ENCODE data around the gene GSK3B.

The GSK3B gene

DNA sequence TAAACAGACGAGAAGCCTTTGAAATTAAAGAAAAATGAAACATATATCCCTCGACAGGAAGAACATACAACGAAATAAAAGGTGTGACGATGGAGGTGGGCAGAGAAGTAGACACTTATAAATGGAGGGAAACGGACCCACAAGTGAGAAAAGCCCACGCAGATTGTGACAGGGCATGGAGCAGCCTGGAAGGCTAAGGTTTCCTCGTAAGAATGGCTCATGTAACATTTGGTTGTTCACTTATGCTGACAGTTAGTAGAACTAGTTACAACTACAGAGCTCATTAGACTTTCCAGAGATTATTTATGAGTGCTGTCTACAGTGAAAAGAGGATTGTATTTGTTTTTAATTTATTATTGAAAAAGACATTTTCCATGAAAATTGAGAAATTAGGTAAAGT, 229.8 kb downstream of the GSK3B start:
- DNase-seq: no peak

DNA sequence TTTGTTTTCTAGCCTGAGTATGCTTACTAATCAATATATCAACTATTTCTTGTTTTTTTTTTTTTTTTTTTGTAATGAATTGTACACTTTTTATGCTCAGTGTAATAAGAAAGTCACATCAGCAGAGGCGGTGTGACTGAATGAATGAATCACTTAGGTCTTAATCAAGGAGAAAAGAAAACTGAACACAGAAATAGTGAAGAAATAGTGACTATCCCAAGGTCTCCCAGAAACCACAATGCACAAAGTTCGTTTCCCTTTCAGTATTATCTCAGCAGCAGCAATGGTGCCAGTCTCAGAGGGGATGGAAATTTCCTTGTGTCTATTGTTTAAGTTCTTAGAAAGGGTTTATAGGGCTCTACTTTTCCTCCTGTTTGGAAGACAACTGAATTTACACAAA, 231.6 kb downstream of the GSK3B start:
- no peak for DNase-seq

DNA sequence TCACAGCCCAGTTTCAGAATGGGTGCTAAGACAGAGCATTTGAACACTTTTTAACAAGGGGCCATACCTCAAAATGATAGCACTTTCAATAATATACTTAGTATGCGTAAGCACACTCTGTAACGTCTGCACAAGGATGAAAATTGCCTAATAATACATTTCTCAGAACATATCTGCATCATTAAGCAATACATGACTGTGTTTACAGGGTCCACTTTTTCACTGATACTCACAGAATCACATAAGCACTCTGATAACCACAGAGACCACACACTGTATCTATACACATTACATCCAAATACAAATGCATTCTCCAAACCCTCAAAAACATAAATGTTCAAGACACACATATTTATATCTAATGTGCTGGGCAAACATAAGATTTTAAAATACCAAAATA, 232.6 kb downstream of the GSK3B start:
- no peak for DNase-seq

DNA sequence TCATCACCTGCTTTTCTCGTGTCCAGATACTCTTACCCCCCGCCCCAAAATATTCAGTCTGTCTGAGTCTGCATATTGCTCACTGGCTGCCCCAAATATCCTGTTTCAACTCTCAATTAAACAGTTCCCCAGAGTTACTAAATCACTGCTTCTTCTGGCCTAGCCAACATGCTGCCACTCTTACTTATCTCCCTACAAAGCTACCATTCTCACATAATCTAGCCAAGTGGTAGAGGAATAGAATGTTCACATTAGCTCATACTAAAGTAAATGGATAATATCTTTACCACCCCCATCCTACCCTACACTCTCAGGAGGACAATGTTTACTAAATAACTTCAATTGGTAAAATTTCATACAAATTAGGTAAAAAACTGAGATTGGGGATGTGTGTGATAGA, 234.5 kb downstream of the GSK3B start:
- DNase-seq: no peak

DNA sequence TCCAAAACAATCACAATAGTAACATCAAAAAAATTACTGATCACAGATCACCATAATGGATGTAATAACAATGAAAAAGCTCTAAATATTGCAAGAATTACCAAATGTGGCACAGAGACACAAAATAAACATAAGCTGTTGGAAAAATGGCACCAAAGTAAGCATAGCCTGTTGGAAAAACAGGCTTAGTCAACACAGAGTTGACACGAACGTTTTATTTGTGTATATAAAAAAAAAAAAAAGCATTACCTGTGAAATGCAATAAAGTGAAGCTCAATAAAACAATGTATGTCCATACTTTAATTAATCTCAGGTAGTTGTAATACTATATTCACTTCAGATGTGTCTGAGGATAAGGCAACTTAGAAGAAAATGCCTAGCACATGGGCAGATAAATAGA, 235.3 kb downstream of the GSK3B start:
- DNase-seq: no peak

DNA sequence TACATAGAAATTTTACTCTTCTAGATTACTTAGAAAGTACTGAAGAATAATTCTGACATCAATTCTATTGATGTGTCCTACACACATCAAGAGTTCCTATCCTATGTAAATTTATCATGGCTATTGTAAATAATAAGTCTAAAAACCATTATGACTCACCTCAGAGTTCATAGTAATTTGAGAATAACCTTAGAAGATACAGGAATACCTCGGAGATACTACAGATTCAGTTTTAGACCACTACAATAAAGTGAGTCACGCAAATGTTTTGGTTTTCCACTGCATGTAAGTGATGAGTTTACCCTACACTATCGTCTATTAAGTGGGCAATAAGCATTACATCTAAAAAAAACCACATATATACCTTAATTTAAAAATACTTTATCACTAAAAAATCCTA, 237.6 kb downstream of the GSK3B start:
- DNase-seq: no peak

DNA sequence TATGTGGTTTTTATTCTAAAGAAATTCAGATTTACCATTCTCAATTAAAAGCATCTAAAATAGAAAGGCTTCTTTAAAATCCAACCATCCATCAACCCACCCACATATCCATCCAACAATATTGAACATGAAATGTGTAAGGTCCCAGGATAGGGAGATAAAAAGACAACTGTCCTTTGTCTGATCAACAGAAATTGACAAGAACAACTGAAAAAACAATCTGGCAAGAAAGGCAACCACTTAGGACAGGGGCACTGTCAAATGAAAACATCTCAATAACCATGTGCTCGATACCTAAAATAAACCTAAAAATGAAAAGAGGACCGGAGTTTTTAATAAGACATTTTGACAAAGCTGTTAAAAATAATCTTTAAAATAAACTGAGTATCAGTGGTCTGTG, 245.1 kb downstream of the GSK3B start:
- DNase-seq: no peak

DNA sequence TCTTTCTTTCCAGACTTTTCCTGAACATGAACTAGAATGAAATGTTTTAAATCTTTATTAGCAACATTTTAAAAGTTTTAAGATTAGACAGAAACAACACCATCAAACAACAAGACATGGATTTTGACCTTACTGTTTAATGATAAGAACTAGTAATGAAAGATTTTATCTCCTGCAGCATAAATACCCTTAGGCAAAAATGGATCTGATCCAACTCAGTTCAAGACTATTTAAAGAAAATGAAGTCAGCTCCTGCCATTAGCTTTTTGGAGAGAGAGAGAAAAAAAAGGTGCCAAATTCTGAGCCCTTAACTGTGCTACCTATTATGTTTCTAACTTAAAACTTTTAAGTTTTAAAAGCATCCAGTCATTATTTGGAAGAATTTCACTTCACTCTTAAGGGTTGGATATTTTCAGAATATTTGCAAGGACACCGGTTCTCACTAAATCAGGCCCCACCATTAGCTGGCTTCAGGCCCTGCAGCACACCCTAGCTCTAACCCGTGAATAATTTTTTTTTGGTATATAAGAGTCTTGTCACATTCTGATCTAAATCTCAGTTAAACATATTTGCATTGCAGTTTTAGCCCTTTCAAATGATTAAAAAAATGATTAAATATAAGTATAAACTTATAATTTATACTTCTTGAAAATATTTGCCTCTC, 252.3 kb downstream of the GSK3B start:
- DNase-seq: no peak

DNA sequence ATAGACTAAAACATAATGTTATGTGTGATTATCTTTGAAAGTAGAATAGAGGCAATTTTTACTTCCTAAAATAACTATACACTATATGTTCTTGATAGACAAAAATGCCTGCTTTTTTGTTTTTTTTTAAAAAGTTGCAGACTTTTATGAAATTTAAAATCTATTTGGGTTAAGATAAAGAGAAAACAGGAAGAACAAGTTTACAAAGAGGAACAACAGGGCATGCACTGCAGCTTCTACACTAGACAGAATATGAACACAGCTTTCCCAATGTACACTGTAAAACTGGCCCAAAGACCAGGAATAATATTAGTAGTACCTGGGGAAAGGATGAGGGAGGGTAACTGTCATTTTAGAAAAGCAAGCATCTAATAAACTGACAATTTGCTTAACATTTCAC, 258.7 kb downstream of the GSK3B start:
- no peak for DNase-seq

DNA sequence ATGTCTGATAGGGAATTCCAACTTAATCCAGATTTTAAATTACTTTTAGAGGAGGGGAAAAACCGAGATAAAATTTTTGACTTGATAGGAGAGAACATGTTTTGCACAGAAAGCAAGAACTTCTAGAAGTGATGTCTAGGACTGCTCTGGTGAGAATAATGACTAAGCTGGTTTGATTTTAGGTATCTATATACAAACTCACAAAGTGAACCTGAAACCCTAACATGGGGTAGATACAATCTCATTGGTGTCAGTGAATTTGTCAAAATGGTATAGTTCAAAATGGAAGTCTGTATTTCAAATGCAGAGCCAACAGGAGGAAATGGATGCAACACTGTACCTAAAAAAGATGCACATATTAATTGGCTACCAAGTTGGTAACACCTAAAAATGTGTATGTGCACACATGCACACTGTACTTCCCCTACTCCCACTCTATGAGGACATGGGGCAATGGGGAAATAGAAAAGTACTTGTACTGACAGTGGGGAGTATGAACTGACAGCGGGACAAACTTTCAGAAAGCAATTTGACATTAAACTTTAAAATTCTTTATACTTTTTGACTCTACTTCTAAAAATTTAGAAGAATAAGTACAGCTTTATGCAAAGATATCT, 259.4 kb downstream of the GSK3B start:
- DNase-seq: no peak

DNA sequence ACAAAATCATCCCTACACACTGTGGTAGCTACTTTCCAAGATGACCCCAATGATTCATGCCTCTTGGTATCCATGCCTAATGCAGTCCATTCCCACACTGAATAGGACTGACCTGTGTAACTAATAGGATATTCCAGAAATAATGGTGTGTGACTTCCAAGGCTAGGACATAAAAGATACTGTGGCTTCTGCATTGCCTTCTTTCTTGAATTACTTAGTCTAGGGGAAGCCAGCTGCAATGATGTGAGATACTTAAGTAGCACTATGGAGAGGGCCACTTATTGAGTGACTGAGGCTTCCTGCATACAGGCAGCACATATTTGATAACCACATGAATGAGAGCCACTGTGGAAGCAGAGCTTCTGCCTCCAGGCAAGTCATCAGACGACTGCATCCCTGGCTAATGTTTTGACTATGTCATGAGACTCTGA, 262.3 kb downstream of the GSK3B start:
- no peak for DNase-seq

DNA sequence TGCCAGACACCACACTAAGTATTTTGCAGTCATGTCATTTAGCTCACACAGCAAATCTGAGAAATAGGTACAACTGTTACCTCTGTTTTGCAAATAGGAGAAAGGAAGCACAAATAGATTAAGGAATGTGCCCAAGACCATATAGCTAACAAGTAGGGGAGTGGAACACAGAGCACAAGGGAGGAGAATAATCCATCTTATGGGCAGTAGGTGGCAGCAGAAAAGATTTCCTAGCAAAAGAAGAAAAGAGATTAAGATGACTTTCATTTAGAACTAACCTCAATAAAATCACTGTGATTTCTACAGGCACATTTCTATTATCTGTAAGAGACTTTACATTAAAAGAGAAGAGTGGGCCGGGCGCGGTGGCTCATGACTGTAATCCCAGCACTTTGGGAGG, 263.2 kb downstream of the GSK3B start:
- no peak for DNase-seq

DNA sequence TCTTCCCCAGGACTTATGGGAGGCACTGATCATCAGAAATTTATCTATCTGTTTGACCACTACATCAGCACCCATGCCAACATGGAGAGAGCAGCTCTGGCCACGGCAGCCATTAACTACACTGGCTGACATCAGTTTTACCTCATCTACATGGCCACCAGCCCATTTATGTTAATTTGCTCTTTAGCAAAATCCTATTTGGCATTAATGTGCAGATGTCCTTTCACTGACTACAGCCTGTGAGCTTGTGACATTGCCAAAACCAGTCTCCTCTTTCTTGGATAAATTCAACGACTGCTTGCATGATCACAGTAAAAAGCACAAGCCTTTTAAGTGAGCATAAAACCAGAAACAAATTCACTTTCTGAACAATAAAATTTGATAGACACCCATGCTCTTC, 264.8 kb downstream of the GSK3B start:
- no peak for DNase-seq

DNA sequence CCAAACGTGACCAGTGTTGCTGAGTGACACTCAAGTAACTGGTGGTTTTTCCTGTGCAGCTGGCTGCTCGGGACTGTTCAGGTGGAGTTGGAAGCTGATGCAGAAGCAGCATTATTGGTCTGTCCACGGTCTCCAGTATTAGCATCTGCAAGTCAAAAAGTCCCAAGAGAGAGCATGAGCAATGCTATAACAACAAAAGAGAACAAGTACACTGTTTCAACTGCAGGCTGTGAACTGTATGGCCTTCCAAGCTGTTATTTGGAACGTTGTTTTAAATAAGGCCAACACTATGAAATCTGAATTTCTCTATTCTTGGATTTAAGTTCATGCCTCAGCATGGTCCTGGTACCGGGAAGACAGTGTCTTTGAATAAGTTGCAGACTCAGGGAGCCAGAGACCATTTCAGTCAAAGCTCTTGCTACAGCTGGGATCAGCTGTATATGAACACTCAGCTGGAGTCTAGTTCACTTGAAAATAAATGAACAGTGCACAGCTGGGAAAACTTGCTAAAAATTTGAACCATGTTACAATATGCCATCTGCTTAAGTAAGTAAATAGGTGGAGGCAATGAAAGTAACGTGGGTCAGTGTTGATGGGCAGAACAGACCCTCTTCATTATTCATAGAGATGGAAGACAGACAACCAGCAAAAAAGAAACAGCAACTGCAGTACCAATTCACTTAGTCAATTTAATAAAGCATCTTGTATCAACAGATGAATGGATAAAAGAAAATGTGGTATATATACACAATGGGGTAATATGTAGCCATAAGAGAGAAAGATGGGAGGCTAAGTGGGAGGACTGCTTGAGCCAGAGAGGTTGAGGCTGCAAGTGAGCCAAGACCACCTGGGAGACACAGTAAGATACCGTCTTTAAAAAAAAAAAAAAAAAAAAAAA, 267.3 kb downstream of the GSK3B start:
- DNase-seq: no peak

DNA sequence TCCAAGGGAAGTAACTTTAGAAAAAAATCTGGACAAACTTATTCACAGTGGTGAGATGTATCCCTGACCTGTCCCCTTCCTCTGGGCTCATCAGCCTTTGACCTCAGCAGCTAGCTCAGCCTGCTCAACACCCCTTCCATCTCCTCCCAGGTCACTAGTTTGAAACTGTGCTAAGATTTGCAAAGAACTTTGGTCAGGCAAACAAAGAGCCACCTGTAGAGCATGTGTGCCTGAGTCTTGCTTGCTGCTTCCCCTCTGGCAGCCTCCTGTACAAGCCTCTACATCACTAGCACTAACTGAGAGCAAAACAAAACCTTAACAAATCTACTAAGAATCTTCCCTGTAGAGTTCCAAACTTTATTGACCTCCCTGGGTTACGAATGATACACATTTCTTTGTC, 268.4 kb downstream of the GSK3B start:
- no peak for DNase-seq

DNA sequence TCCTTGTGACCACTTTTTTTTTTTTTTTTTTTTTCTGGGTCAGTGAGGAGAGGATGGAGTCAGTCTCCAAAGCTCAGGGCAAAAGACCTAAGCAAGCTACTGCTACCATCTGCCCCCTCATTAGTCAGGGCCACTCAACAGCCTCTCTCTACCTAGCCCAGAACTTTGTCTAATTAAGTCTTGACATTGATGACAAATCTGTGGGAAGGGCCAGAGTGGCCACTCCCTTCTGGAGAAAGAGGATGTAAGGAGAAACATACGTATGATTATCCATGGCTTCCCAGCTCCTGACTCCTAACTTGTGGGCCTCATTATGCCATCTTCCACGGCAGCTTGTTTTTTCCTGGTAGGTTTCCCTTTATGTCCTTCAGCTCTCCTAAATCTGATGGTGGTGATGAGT, 274.4 kb downstream of the GSK3B start:
- DNase-seq: no peak

DNA sequence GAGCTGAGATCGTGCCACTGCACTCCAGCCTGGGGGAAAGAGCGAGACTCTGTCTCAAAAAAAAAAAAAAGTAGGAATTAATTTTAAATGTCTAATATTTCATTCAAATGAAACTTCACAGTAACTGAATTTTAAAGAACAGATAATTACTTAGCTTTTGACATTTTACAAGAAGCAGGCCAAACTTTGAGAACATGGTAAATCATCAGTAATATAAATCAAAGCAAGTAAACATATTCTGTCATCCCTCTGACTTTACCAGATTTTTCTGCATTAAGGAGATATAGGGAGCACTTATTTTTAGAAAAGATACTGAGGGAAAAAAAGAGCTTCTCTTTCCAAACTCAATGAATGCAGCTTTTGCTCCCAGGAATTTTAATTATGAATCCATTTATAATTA, 275.3 kb downstream of the GSK3B start:
- DNase-seq: no peak

DNA sequence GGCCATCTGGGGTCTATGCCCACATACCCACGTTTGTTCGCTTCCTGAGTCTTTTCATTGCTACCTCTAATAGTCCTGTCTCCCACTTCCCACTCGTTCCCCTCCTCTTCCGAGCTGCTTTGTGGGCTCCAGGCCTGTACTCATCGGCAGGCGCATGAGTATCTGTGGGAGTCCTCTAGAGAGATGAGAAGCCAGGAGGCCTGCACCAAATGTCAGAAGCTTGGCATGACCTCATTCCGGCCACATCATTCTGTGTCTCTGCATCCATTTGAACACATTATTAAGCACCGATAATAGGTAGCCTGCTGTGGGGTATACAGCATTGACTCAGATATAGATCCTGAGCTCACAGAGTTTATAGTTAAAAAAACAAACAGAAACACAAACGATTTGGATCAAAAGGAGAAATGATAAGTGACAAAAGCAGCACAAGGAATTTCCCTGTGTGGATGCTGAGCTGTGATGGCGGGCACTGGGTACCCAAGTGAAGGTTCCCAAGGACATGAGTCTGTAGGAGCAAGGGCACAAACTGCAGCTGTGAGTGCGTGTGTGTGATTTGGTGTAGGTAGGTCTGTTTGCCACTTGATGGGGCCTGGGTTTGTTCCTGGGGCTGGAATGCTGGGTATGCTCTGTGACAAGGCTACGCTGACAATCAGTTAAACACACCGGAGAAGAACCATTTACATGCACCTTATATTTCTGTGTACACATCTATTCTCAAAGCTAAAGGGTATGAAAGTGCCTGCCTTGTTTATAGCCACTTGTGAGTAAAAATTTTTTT, 276.5 kb downstream of the GSK3B start:
- no peak for DNase-seq

DNA sequence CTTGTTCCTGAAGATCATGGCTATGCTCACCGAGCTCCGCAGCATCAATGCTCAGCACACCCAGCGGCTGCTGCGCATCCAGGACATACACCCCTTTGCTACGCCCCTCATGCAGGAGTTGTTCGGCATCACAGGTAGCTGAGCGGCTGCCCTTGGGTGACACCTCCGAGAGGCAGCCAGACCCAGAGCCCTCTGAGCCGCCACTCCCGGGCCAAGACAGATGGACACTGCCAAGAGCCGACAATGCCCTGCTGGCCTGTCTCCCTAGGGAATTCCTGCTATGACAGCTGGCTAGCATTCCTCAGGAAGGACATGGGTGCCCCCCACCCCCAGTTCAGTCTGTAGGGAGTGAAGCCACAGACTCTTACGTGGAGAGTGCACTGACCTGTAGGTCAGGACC, 277.2 kb downstream of the GSK3B start:
- no peak for DNase-seq

DNA sequence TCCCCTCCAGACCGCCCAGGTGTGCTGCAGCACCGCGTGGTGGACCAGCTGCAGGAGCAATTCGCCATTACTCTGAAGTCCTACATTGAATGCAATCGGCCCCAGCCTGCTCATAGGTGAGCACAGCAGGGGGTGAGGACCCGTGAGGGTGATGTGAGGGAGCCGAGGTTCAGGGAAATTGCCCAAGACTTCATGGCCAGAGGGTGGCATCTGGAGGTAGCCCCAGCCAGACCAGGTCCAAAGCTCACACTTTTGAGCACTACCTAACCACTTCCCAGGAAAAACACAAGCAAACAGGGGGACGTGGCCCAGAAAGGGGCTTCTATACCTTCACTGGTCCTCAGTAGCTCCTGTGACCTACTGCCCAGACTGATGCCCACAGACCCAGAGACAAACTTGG, 278.5 kb downstream of the GSK3B start:
- DNase-seq: no peak

DNA sequence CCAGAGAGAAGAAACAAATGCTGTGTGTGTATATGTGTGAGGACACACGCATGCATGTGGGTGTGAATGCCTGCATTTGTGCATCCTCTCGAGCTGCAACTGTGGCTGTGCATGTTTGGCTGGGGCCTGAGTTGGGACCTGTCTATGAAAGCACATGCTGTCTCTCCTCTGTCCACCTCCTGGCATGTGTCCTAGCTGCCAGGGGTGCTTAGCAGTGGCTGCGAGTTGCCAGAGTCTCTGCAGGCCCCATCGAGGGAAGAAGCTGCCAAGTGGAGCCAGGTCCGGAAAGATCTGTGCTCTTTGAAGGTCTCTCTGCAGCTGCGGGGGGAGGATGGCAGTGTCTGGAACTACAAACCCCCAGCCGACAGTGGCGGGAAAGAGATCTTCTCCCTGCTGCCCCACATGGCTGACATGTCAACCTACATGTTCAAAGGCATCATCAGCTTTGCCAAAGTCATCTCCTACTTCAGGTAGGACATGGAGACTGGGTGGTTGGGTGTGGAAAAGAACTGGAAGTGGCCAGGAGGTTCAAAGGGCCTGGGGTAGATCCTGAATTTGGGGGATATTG, 281.7 kb downstream of the GSK3B start:
- DNase-seq: no peak

DNA sequence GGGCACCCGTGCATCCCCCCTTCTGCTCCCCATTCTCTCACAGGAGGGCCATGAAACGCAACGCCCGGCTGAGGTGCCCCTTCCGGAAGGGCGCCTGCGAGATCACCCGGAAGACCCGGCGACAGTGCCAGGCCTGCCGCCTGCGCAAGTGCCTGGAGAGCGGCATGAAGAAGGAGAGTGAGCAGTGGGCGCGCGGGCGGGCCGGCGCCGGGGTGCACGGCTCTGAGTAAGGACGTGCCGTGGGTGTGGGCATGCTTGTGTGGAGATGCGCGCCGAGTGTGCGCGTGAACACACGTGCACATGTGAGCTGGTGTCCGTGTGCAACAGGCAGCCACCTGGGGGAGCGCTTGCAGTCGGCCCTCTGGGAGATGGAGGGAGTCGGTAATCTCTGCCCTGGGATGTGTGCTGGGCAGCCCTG, 284.2 kb downstream of the GSK3B start:
- DNase-seq: peak; percentile 55 to 65

All from activated CD4-positive, alpha-beta T cell treated with anti-CD3 and anti-CD28 coated beads, Interleukin-2, amount 50 U/mL, for 48 hours (primary cell).